GM12864 (cell line): ENCODE data around the gene SLC25A11.
A peak's percentile ranks its signal among the peaks of the same experiment; 100 is the strongest.

Experiments
- DNase-seq: peaks from one replicate; pipeline ENCODE4 v3.0.0-alpha.2; 2011; ENCODE audit warnings: low read depth
- H3K4me3 ChIP-seq: 2 replicates; pipeline ENCODE4 v1.5.1; 2011; ENCODE audit warnings: mild to moderate bottlenecking, low read depth, low read length, control low read depth
- TF ChIP-seq, protein P1 (sequence below): IDR thresholded peaks from 2 replicates; pipeline ENCODE4 v1.5.1; 2011; ENCODE audit warnings: low read depth, mild to moderate bottlenecking, moderate library complexity, low read length, control low read depth, inconsistent platforms; ENCODE audit errors: missing control alignments

Gene SLC25A11

GRCh38 chr17:4948931-4949320 is 9.1 kb upstream of the SLC25A11 start:
- DNase-seq: no peak
- TF ChIP-seq, protein P1, sequence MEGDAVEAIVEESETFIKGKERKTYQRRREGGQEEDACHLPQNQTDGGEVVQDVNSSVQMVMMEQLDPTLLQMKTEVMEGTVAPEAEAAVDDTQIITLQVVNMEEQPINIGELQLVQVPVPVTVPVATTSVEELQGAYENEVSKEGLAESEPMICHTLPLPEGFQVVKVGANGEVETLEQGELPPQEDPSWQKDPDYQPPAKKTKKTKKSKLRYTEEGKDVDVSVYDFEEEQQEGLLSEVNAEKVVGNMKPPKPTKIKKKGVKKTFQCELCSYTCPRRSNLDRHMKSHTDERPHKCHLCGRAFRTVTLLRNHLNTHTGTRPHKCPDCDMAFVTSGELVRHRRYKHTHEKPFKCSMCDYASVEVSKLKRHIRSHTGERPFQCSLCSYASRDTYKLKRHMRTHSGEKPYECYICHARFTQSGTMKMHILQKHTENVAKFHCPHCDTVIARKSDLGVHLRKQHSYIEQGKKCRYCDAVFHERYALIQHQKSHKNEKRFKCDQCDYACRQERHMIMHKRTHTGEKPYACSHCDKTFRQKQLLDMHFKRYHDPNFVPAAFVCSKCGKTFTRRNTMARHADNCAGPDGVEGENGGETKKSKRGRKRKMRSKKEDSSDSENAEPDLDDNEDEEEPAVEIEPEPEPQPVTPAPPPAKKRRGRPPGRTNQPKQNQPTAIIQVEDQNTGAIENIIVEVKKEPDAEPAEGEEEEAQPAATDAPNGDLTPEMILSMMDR: no peak
- peak overlapping the region; percentile 93 for H3K4me3 ChIP-seq

DNA sequence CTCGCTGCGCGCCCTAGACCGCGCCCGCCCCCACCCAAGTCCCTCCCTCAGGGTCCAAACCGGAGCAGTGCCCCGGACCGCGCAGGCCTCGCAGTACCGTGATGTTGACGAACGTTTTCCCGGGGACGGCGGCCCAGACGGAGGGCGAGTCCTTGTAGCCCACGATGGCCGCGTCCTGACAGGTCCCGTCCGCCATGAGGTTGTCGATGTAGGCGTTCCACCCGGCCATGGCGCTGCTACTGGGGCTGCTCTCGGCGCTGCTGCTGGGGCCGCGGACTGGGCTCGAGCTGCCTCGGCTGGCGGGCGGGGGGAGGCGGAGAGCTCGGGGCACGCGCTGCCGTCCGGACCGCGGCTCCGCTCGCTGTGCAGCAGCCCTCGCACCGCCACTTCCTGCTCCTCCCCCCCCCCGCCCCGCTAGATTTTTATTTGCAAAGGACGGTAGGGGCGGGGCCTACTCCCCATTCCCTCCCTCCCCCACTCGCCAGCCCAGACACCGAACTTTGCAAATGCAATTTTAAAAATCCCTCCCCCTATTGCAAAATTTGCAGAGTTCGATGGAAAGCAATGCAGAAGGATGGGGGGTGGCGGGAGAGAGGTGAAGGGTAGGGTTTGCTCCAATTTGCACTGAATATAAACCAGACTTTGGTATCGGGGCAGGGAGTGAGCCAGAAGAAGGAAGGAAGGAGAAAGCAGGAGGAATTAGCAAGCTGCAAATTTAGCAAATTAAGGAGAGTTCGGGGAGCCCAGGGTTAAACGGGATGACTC is 8.5 kb upstream of the SLC25A11 start, which contains the start of gene PFN1:
PFN1 (minus strand) TSS at position 365 of the 765 bp plus-strand sequence; CDS start at position 229, 136 bp downstream.
- peak within 1 kb of the TSS; percentile 93 for H3K4me3 ChIP-seq
- TF ChIP-seq, protein P1: no peak
- peak; percentile 78 for DNase-seq

GRCh38 chr17:4947411-4948165 is 7.7 kb upstream of the SLC25A11 start:
- no peak for DNase-seq
- H3K4me3 ChIP-seq: peak overlapping the region; percentile 93
- TF ChIP-seq, protein P1: no peak

- TF ChIP-seq, protein P1: no peak
- no peak for DNase-seq
- peak overlapping the region; percentile 93 for H3K4me3 ChIP-seq
These were observed 7.2 kb upstream of the SLC25A11 start for GRCh38 chr17:4947010-4947410.

GRCh38 chr17:4946312-4946976 is 6.6 kb upstream of the SLC25A11 start:
- peak overlapping the region; percentile 93 for H3K4me3 ChIP-seq
- TF ChIP-seq, protein P1: no peak
- DNase-seq: no peak

DNA sequence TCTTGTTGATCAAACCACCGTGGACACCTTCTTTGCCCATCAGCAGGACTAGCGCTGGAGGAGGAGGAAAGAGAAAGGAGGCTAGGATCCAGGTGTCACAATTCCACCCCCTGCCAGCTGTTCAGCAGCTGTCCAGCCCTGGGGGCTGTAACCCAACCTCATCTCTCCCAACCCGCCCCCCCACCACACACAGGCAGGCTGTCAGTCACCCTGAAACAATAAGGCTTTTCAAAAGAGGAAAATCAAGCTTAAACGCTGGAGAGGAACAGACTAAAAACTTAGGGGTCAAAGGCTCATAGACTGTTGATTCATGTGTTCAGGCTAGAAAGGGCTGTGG is 6.1 kb upstream of the SLC25A11 start:
- TF ChIP-seq, protein P1: no peak
- peak overlapping the region; percentile 93 for H3K4me3 ChIP-seq
- no peak for DNase-seq
